ENCODE results near the gene MINDY4. TPM values are rescaled to one million over a fixed set of nuclear protein-coding genes. Genes with fewer than 3 reads are reported as not detected.

MINDY4 gene
- total RNA-seq, 1 donor from 2014 or later = 1.2 TPM

GRCh38 chr7:30771880-30772425, 736 bp downstream of the MINDY4 start:
- H3K9me3 Mint-ChIP-seq = no peaks in the 10 kb centered on the region
- peak overlapping the region; percentile 86 for H3K27ac Mint-ChIP-seq
- peaks cover 5% of the 10 kb centered on the region for H3K4me1 Mint-ChIP-seq
- peak; percentile 58 for DNase-seq
- intact Hi-C loops (cut with micrococcal nuclease) = loop anchor here (5.0 kb wide), 1 partner anchor 745 kb away; the partner anchor contains the start of genes FKBP14 and PLEKHA8
- H3K27me3 Mint-ChIP-seq = peaks cover 7% of the 10 kb centered on the region
- H3K4me3 Mint-ChIP-seq = peak overlapping the region; percentile 89
- H3K36me3 Mint-ChIP-seq (ENCODE audit: low read depth) = no peaks in the 10 kb centered on the region

DNA sequence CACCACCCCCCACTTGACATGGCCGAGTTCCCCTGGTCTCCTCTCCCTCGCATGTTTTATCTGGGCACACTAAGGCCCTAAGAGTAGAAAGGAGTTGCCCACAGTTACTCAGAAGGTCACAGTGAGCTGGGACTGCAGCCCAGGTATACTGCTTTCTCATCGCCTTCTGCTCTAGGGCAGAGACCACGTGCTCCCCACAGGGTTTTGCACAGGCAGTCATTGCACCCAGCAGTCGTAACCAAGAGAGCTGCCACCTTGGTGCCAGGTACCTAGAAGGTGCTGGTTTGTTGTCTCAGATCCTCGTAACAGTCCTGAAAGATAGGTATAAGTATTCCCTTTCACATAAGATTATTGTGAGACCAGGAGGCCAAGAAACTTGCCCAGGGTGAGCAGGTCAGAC, 1.8 kb downstream of the MINDY4 start:
- peaks cover 5% of the 10 kb centered on the region for H3K27me3 Mint-ChIP-seq
- H3K9me3 Mint-ChIP-seq = no peaks in the 10 kb centered on the region
- DNase-seq = no peak
- intact Hi-C loops (cut with micrococcal nuclease) = loop anchor here (5.0 kb wide), 1 partner anchor 746 kb away; the partner anchor contains the start of genes FKBP14 and PLEKHA8
- H3K27ac Mint-ChIP-seq = no peak overlapping the region
- H3K4me1 Mint-ChIP-seq = peaks cover 5% of the 10 kb centered on the region
- no peaks in the 10 kb centered on the region for H3K36me3 Mint-ChIP-seq (ENCODE audit: low read depth)
- no peak overlapping the region for H3K4me3 Mint-ChIP-seq

- H3K36me3 Mint-ChIP-seq (ENCODE audit: low read depth) = no peaks in the 10 kb centered on the region
- H3K4me3 Mint-ChIP-seq = no peak overlapping the region
- no peak for DNase-seq
- peaks cover 7% of the 10 kb centered on the region for H3K4me1 Mint-ChIP-seq
- no peaks in the 10 kb centered on the region for H3K27me3 Mint-ChIP-seq
- no peaks in the 10 kb centered on the region for H3K9me3 Mint-ChIP-seq
- H3K27ac Mint-ChIP-seq = no peak overlapping the region
- intact Hi-C loops (cut with micrococcal nuclease) = no loop called here
Observed at GRCh38 chr7:30775992-30776391, 4.8 kb downstream of the MINDY4 start.

DNA sequence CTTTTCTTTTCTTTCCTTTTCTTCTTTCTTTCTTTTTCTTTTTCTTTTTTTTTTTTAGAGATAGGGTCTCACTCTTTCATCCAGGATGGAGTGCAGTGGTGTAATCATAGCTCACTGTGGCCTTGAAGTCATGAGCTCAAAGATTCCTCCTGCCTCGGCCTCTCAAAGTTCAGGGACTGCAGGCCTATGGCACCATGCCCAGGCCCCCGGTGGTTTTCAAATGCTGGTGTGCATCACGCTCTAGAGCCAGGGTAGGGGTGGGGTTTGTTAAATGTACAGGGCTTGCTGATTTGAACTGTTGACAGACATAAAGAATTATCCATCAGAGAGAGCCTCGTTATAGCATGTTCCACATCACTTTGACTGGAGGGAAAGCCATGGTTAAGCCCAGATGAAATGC, 5.8 kb downstream of the MINDY4 start:
- no peaks in the 10 kb centered on the region for H3K36me3 Mint-ChIP-seq (ENCODE audit: low read depth)
- H3K9me3 Mint-ChIP-seq = no peaks in the 10 kb centered on the region
- no peak overlapping the region for H3K4me3 Mint-ChIP-seq
- intact Hi-C loops (cut with micrococcal nuclease) = no loop called here
- DNase-seq = no peak
- no peak overlapping the region for H3K27ac Mint-ChIP-seq
- H3K27me3 Mint-ChIP-seq = no peaks in the 10 kb centered on the region
- peaks cover 5% of the 10 kb centered on the region for H3K4me1 Mint-ChIP-seq

DNA sequence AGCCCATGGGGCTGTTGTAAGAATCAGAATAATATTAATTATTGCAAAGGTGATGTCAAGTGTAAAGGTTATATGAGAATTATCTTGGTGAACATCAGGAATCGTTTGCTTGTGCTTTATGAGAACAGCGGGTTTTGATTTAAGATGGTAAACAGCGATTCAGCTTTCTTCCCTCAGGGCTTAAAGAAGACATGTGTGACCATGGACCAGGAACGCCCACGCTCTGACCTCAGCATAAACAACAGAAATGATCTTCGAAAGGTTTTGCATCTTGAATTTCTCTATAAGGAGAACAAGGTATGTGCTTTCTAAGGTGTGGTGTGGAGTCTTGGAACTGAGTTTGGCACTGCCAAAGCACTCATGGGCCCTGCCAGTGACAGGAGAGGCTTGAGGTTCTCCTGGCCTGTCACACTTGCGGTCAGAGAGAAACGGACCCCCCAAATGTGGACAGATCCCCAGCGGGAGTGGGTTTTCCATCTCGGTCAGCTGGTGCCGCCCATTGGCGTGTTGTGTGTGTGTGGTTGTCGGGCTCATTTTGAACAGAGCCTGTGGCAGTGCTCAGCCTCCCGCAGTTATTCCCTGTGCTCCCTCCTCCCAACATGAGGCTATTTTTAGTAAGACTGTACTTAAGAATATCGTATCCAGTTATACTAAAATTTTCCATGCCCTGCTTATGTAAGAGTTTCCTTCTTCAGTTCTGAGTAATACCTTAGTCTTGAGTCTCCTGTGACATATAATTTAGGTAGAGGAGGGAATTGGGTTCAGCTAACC, 7.2 kb downstream of the MINDY4 start:
- Mint-ChIP-seq H3K27me3 (no peaks in the 10 kb centered on the region), H3K4me1 (peaks cover 2% of the 10 kb centered on the region)
- intact Hi-C loops (cut with micrococcal nuclease) = no loop called here

DNA sequence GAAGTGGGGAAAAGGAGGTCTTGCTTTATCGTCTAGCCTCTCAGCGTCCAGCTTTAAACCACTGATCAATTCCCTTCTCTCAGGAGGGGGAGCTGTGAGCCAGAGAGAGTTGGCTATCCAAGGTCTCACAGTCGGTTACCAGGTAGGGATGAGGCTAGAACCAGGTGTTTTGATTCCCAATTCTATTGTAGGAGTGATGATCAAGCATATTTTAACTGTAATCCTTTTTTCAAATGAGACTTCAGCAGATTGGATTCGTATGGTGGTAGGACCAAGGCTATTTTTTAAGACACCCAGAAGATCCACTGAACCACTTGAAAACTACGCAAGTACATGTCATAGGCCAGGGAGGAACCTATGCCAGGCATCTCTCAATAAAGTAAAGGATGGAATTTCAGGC, 8.4 kb downstream of the MINDY4 start:
- no peak overlapping the region for H3K27ac Mint-ChIP-seq
- no peak for DNase-seq
- H3K4me1 Mint-ChIP-seq = peaks cover 2% of the 10 kb centered on the region
- intact Hi-C loops (cut with micrococcal nuclease) = no loop called here
- H3K27me3 Mint-ChIP-seq = no peaks in the 10 kb centered on the region
- no peak overlapping the region for H3K4me3 Mint-ChIP-seq
- H3K9me3 Mint-ChIP-seq = no peaks in the 10 kb centered on the region
- H3K36me3 Mint-ChIP-seq (ENCODE audit: low read depth) = peaks cover 2% of the 10 kb centered on the region

More for the DNA sequence above, 7.2 kb downstream of the MINDY4 start:
- Mint-ChIP-seq H3K27ac (no peak overlapping the region), H3K36me3 (ENCODE audit: low read depth) (peaks cover 2% of the 10 kb centered on the region), H3K9me3 (no peaks in the 10 kb centered on the region), H3K4me3 (no peak overlapping the region)
- DNase-seq = no peak

DNA sequence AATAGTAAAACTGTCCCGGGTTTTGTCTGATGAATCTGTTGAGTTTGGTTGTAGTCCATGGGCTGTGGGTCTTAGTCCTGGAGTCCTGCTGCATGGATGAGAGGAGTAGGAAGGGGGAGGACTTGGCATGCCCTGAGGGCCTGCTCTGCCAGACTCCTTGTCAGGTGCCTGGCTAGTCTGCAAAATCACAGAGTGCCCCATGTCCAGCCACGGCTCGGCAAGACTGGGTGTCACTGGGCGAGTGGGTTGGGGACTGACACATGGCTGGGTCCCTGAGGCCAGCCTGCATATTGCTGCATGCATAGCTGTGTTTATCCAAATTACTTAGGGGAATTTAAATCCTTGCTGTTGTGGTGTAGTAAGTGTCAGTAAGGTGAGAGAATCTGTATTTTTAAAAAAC, 9.7 kb downstream of the MINDY4 start:
- H3K36me3 Mint-ChIP-seq (ENCODE audit: low read depth) = peaks cover 2% of the 10 kb centered on the region
- no peak for DNase-seq
- intact Hi-C loops (cut with micrococcal nuclease) = no loop called here
- H3K4me1 Mint-ChIP-seq = peaks cover 2% of the 10 kb centered on the region
- no peak overlapping the region for H3K4me3 Mint-ChIP-seq
- H3K27ac Mint-ChIP-seq = no peak overlapping the region
- H3K27me3 Mint-ChIP-seq = no peaks in the 10 kb centered on the region
- no peaks in the 10 kb centered on the region for H3K9me3 Mint-ChIP-seq

GRCh38 chr7:30782690-30783089, 11.5 kb downstream of the MINDY4 start:
- peaks cover 4% of the 10 kb centered on the region for H3K4me1 Mint-ChIP-seq
- H3K4me3 Mint-ChIP-seq = no peak overlapping the region
- intact Hi-C loops (cut with micrococcal nuclease) = no loop called here
- H3K27me3 Mint-ChIP-seq = no peaks in the 10 kb centered on the region
- H3K36me3 Mint-ChIP-seq (ENCODE audit: low read depth) = peaks cover 2% of the 10 kb centered on the region
- DNase-seq = no peak
- no peak overlapping the region for H3K27ac Mint-ChIP-seq
- no peaks in the 10 kb centered on the region for H3K9me3 Mint-ChIP-seq

DNA sequence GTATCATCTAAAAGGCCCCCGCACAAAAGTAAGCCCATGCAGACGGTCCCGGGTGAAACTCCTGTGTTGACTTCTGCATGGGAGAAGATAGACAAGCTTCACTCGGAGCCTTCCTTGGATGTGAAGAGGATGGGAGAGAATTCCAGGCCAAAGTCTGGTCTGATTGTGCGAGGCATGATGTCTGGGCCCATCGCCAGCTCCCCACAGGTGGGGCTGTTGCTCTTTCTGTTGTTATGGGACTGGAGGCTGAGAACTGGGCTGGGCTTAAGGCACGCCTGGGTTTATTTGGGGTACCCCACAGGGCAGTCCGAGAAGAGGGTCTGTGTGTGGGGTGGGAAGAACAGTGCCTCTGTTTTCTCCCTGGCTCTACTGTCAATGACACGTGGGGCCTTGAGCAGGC, 14.6 kb downstream of the MINDY4 start:
- Mint-ChIP-seq H3K36me3 (ENCODE audit: low read depth) (peaks cover 2% of the 10 kb centered on the region), H3K4me3 (no peak overlapping the region), H3K27me3 (no peaks in the 10 kb centered on the region), H3K4me1 (peaks cover 2% of the 10 kb centered on the region), H3K27ac (no peak overlapping the region), H3K9me3 (no peaks in the 10 kb centered on the region)
- intact Hi-C loops (cut with micrococcal nuclease) = no loop called here
- DNase-seq = no peak

DNA sequence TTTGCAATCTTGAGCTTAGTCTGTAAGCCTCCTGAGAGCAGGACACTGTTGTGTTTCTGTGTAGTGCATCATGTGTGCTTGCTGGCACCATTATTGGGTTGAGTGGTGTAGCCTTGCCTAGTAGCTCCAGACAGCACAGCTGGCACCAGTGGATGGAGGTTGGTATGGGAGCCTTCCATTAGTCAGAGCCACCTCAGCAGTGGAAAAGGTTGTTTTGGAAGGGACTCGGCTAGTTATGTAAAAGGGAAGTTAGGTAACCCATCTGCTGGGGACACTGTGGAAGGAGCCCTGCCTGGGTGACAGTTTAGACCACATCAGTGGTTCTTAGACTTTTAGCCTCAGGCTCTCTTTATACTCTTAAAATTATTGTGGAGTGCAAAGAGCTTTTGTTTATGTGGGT, 16.3 kb downstream of the MINDY4 start:
- H3K27ac Mint-ChIP-seq = no peak overlapping the region
- no peaks in the 10 kb centered on the region for H3K9me3 Mint-ChIP-seq
- H3K36me3 Mint-ChIP-seq (ENCODE audit: low read depth) = no peaks in the 10 kb centered on the region
- intact Hi-C loops (cut with micrococcal nuclease) = no loop called here
- no peak overlapping the region for H3K4me3 Mint-ChIP-seq
- H3K4me1 Mint-ChIP-seq = peaks cover 2% of the 10 kb centered on the region
- no peak for DNase-seq
- no peaks in the 10 kb centered on the region for H3K27me3 Mint-ChIP-seq

DNA sequence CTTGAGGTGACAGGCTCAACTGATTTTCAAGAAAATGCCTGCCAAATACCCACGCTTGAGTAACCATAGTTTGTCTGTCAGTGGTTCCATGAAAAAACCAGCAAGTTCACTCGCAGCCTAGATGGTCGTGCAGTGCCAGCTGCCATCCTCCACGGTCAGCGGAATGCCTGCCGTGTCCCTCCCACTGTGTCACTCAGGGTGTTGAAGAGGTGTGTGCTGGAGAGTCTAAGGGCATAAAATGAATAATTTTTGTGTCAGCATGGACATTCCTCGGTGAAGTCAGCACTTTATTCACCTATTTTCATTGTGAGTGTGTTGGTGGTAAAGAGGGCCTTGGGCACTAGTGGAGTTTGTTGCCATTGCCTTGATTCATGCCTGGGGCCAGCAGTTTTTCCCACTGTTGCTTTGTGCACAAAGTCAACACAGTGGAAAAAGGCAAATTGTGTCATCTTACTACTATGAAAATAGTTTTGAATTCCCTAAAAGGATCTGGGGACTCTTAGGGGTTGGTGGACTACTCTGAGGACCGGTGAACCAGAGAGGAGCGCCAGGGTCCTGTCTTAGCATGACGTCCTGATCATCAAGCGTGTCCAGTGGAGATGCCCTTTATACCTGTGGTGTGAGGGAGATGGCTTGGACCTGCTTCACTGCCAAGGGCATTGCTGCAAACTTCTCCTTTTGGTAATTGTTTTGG, 17.6 kb downstream of the MINDY4 start:
- H3K9me3 Mint-ChIP-seq = no peaks in the 10 kb centered on the region
- no peaks in the 10 kb centered on the region for H3K27me3 Mint-ChIP-seq
- no peak overlapping the region for H3K27ac Mint-ChIP-seq
- DNase-seq = no peak
- H3K36me3 Mint-ChIP-seq (ENCODE audit: low read depth) = no peaks in the 10 kb centered on the region
- peaks cover 2% of the 10 kb centered on the region for H3K4me1 Mint-ChIP-seq
- intact Hi-C loops (cut with micrococcal nuclease) = no loop called here
- H3K4me3 Mint-ChIP-seq = no peak overlapping the region

DNA sequence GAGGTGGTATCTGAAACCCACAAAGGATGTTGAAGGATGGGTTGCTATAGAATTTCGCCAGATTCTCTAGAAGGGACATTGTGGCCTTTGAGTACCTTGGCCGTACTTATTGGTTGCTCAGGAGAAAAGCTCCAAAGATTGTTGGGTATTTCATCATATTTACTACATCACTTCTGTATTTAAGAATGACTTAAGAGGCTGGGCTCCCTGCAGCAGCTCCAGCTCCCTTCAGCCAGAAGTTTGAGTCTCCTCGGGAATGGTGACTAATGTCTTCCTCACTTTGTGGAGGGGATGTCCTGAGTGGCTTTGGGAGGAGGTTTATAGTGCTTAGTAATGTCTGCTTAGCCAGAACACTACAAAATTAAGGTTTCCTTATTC, 18.1 kb downstream of the MINDY4 start:
- H3K27me3 Mint-ChIP-seq = no peaks in the 10 kb centered on the region
- H3K9me3 Mint-ChIP-seq = no peaks in the 10 kb centered on the region
- peaks cover 2% of the 10 kb centered on the region for H3K4me1 Mint-ChIP-seq
- H3K4me3 Mint-ChIP-seq = no peak overlapping the region
- intact Hi-C loops (cut with micrococcal nuclease) = no loop called here
- no peak for DNase-seq
- H3K36me3 Mint-ChIP-seq (ENCODE audit: low read depth) = no peaks in the 10 kb centered on the region
- no peak overlapping the region for H3K27ac Mint-ChIP-seq

DNA sequence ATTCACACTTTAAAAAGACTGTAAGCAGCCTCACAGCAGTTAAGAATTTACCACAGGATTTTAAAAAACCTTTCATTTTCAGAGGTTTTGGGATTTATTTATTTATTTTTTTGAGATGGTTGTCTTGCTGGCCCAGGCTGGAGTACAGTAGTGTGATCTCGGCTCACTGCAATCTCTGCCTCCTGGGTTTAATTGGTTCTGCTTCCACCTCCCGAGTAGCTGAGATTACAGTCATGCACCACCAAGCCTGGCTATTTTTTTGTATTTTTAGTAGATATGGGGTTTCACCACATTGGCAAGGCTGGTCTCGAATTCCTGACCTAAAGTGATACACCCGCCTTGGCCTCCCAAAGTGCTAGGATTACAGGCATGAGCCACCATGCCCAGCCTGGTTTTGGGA, 19.1 kb downstream of the MINDY4 start:
- intact Hi-C loops (cut with micrococcal nuclease) = no loop called here
- Mint-ChIP-seq H3K9me3 (no peaks in the 10 kb centered on the region), H3K27me3 (no peaks in the 10 kb centered on the region), H3K4me3 (no peak overlapping the region), H3K36me3 (ENCODE audit: low read depth) (no peaks in the 10 kb centered on the region), H3K27ac (no peak overlapping the region), H3K4me1 (peaks cover 4% of the 10 kb centered on the region)
- no peak for DNase-seq

DNA sequence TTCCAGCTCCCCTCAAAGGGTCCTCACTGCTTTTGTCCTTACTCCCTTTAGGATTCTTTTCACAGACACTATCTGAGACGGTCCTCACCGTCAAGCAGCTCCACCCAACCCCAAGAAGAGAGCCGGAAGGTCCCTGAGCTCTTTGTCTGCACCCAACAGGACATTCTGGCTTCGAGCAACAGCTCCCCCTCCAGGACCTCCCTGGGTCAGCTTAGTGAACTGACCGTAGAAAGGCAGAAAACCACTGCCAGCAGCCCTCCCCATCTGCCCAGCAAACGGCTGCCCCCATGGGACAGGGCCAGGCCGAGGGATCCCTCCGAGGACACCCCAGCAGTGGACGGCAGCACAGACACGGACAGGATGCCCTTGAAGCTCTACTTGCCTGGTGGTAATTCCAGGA, 19.9 kb downstream of the MINDY4 start:
- no peaks in the 10 kb centered on the region for H3K36me3 Mint-ChIP-seq (ENCODE audit: low read depth)
- H3K27me3 Mint-ChIP-seq = no peaks in the 10 kb centered on the region
- peaks cover 10% of the 10 kb centered on the region for H3K4me1 Mint-ChIP-seq
- H3K27ac Mint-ChIP-seq = no peak overlapping the region
- no peak for DNase-seq
- H3K4me3 Mint-ChIP-seq = no peak overlapping the region
- H3K9me3 Mint-ChIP-seq = no peaks in the 10 kb centered on the region
- intact Hi-C loops (cut with micrococcal nuclease) = no loop called here

Data from activated CD4-positive, alpha-beta T cell treated with anti-CD3 and anti-CD28 coated beads, Interleukin-2, amount 10 ng/mL, durations not matched to agents 24 days and 14 days (primary cell).